Thyroid gland (tissue), 4 donors: ENCODE data around the gene RAB27A. TPM values are rescaled to one million over a fixed set of nuclear protein-coding genes. Genes with fewer than 3 reads are reported as not detected.

Experiments used
- DNase-seq, 2 donors: peaks; one replicate each; pipeline ENCODE4 v3.0.0-alpha.2; 2019
- H3K27ac ChIP-seq, 3 donors: fragments of 200-600 bp; sonication (generic); 1 replicate in 2 of 3; 2 replicates in 1 of 3; pipeline ENCODE4 v1.5.1; 2016 to 2019; ENCODE audit warnings: mild to moderate bottlenecking in 1 of 3, moderate library complexity in 1 of 3
- H3K27me3 ChIP-seq: fragments of 200-600 bp; sonication (generic); one replicate; pipeline ENCODE4 v1.5.1; 2019
- H3K36me3 ChIP-seq, 2 donors: fragments of 200-600 bp; sonication (generic); one replicate each; pipeline ENCODE4 v1.5.1; 2016 to 2019
- H3K4me1 ChIP-seq, 2 donors: fragments of 200-600 bp; sonication (generic); one replicate each; pipeline ENCODE4 v1.5.1; 2017 to 2019
- H3K4me3 ChIP-seq, 3 donors: fragments of 200-600 bp; sonication (generic); replicated peaks in 1 of 3; 1 replicate in 2 of 3; 2 replicates in 1 of 3; pipeline ENCODE4 v1.5.1; 2016; ENCODE audit warnings: mild to moderate bottlenecking in 1 of 3
- H3K9me3 ChIP-seq: fragments of 200-600 bp; sonication (generic); one replicate; pipeline ENCODE4 v1.5.1; 2017
- POLR2A ChIP-seq, 2 donors: fragments of 450-650 bp; IDR thresholded peaks; one replicate each; pipeline ENCODE4 v1.6.1; 2017; ENCODE audit warnings: antibody characterized with exemption in 2 of 2, mild to moderate bottlenecking in 2 of 2, moderate library complexity in 1 of 2
- WGBS, 2 donors: methylation state at CpG; one replicate each; pipeline ENCODE4 v1.1.5; 2017; 5-methylcytosine and 5-hydroxymethylcytosine counted together
- intact Hi-C: fragments of 100-400 bp; cut with DNase I; formaldehyde crosslinking; loops from one replicate; pipeline ENCODE4 v1.15.1; 2023
- total RNA-seq, 4 donors: library from RNA; depleted of rRNA; stranded (reverse); fragments of >200 nt; gene quantifications; one replicate each; pipeline ENCODE4 v1.2.3, GENCODE V29; 2016
- TF ChIP-seq, protein P1 (sequence below), 6 experiments: fragments of 200-600 bp in 3 of 6; fragments of 450-650 bp in 3 of 6; sonication (generic) in 3 of 6; IDR thresholded peaks; one replicate each; pipeline ENCODE4 v1.5.1; 2016 to 2019; ENCODE audit warnings: antibody characterized with exemption in 6 of 6, mild to moderate bottlenecking in 2 of 6, inconsistent platforms in 1 of 6, moderate library complexity in 1 of 6

The RAB27A gene
- total RNA-seq, 4 donors from 2014 or later = 14.7 to 35.6 (median 26.4) TPM

GRCh38 chr15:55239440-55240124 is 50.0 kb downstream of the RAB27A start:
- H3K9me3 ChIP-seq = no peaks in the 10 kb centered on the region
- H3K4me3 ChIP-seq = no peak overlapping the region
- no peak overlapping the region for H3K27ac ChIP-seq
- intact Hi-C loops = no loop called here
- peaks cover 0 to 3% of the 10 kb centered on the region in 2 donors for H3K4me1 ChIP-seq
- 91 to 93% methylated on average over 5 of the region's 5 CpGs for WGBS, 2 donors
- H3K36me3 ChIP-seq = no peaks in the 10 kb centered on the region
- TF ChIP-seq, protein P1, sequence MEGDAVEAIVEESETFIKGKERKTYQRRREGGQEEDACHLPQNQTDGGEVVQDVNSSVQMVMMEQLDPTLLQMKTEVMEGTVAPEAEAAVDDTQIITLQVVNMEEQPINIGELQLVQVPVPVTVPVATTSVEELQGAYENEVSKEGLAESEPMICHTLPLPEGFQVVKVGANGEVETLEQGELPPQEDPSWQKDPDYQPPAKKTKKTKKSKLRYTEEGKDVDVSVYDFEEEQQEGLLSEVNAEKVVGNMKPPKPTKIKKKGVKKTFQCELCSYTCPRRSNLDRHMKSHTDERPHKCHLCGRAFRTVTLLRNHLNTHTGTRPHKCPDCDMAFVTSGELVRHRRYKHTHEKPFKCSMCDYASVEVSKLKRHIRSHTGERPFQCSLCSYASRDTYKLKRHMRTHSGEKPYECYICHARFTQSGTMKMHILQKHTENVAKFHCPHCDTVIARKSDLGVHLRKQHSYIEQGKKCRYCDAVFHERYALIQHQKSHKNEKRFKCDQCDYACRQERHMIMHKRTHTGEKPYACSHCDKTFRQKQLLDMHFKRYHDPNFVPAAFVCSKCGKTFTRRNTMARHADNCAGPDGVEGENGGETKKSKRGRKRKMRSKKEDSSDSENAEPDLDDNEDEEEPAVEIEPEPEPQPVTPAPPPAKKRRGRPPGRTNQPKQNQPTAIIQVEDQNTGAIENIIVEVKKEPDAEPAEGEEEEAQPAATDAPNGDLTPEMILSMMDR (IDR thresholded peaks at IDR 0.05) = no peak
- TF ChIP-seq POLR2A (IDR thresholded peaks at IDR 0.05) = no peak
- no peak for DNase-seq
- H3K27me3 ChIP-seq = no peaks in the 10 kb centered on the region

- intact Hi-C loops = no loop called here
- H3K9me3 ChIP-seq = no peaks in the 10 kb centered on the region
- no peaks in the 10 kb centered on the region for H3K36me3 ChIP-seq
- H3K4me1 ChIP-seq = peaks cover 0 to 3% of the 10 kb centered on the region in 2 donors
- H3K4me3 ChIP-seq = no peak overlapping the region
- no peaks in the 10 kb centered on the region for H3K27me3 ChIP-seq
- 95% methylated on average over 2 of the region's 2 CpGs for WGBS, 2 donors
- no peak overlapping the region for H3K27ac ChIP-seq
- DNase-seq = no peak
- TF ChIP-seq, protein P1 (IDR thresholded peaks at IDR 0.05) = no peak
- TF ChIP-seq POLR2A (IDR thresholded peaks at IDR 0.05) = no peak
Observed at GRCh38 chr15:55238877-55239276, 50.7 kb downstream of the RAB27A start.

DNA sequence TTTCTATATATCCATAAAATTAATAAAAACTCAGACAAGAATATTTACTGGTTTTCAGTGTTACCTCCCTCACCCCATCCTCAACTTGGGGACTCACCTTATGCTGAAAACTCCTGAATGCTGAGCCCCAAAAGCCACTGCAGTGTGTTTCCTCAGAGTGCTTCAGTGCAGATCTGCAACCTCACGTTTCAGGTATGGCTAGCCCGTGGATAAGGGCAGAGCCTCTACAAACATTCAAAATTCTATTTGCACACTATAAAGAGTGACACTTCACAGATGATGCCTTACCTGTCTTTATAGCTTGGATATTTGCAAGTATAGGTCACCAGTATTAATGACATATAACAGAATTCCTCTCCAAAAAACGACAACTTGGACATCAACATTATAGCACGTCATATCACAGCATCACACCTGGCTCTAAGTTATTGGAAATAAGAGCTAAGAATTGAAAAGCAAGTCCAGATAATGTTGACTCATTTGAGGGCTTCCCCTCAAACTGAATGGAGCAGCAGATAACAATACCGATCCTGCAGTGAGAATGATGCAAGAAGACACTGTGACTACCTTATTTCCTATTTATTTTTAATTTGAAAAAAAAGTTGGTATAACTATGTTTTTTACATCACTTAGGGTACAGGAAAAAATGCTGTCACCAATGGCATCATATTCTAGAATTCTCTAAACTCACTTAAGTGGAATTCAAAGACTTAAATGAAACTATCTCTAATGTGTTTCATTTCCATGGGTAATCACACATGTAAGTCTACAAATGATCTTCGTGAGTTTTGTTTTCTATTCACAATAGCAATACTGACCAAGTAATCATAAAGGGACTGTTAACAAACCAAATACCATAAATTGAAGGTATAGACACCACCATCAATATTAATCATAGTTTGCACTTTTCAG is 52.1 kb downstream of the RAB27A start:
- no peak overlapping the region for H3K27ac ChIP-seq
- TF ChIP-seq, protein P1 (IDR thresholded peaks at IDR 0.05) = no peak
- TF ChIP-seq POLR2A (IDR thresholded peaks at IDR 0.05) = no peak
- H3K27me3 ChIP-seq = no peaks in the 10 kb centered on the region
- WGBS, 2 donors = 92 to 94% methylated on average over 6 of the region's 6 CpGs
- no peak for DNase-seq
- peaks cover 0 to 3% of the 10 kb centered on the region in 2 donors for H3K4me1 ChIP-seq
- no peaks in the 10 kb centered on the region for H3K36me3 ChIP-seq
- H3K9me3 ChIP-seq = no peaks in the 10 kb centered on the region
- intact Hi-C loops = no loop called here
- no peak overlapping the region for H3K4me3 ChIP-seq

GRCh38 chr15:55235546-55236036 is 54.0 kb downstream of the RAB27A start:
- WGBS, 2 donors = 95% methylated on average over 4 of the region's 4 CpGs
- Histone ChIP-seq H3K4me3 (no peak overlapping the region), H3K9me3 (no peaks in the 10 kb centered on the region), H3K27ac (no peak overlapping the region), H3K27me3 (no peaks in the 10 kb centered on the region), H3K4me1 (peaks cover 0 to 6% of the 10 kb centered on the region in 2 donors), H3K36me3 (no peaks in the 10 kb centered on the region)
- intact Hi-C loops = no loop called here
- DNase-seq = no peak
- TF ChIP-seq, protein P1 (IDR thresholded peaks at IDR 0.05) = no peak
- TF ChIP-seq POLR2A (IDR thresholded peaks at IDR 0.05) = no peak

GRCh38 chr15:55234800-55235104 is 54.9 kb downstream of the RAB27A start:
- Histone ChIP-seq H3K27ac (no peak overlapping the region), H3K4me1 (peaks cover 0 to 11% of the 10 kb centered on the region in 2 donors)
- intact Hi-C loops = no loop called here

More at GRCh38 chr15:55234800-55235104, 54.9 kb downstream of the RAB27A start:
- H3K4me3 ChIP-seq = no peak overlapping the region
- no peaks in the 10 kb centered on the region for H3K27me3 ChIP-seq
- DNase-seq = no peak
- H3K9me3 ChIP-seq = no peaks in the 10 kb centered on the region
- no peak for TF ChIP-seq POLR2A (IDR thresholded peaks at IDR 0.05)
- TF ChIP-seq, protein P1 (IDR thresholded peaks at IDR 0.05) = no peak
- no peaks in the 10 kb centered on the region for H3K36me3 ChIP-seq
- WGBS, 2 donors = 97 to 98% methylated on average over 1 of the region's 1 CpG
